HepG2 (cell line): Measurements from ENCODE around the gene RXYLT1. TPM values are rescaled to one million over a fixed set of nuclear protein-coding genes. Genes with fewer than 3 reads are reported as not detected.

Source experiments
- ATAC-seq: fragments of 200-7000 bp; cut with Tn5 transposase; 3 replicates; pipeline ENCODE4 v1.9.1; 2020; ENCODE audit warnings: mild to moderate bottlenecking, moderate library complexity
- BruUV-seq: library from RNA; stranded (reverse); fragments of 400-500 nt; replicated peaks from 2 replicates; lab custom pipeline; 2021; lab: Mats Ljungman, UMichigan
- CTCF ChIA-PET: fragments of 300-600 bp; formaldehyde crosslinking; extraction: SDS; loops from one replicate; lab custom pipeline; 2021; ENCODE audit warnings: low total read pairs, inconsistent platforms, low intra/inter-chr PET ratio; lab: Yijun Ruan, JAX
- POLR2A ChIA-PET: fragments of 350-600 bp; sonication (Branson Sonifier 250); formaldehyde crosslinking; loops from one replicate; lab custom pipeline; 2020; ENCODE audit warnings: antibody characterized with exemption, inconsistent platforms; lab: Yijun Ruan, JAX
- DNase-seq: peaks from one replicate; pipeline ENCODE4 v3.0.0-alpha.2; 2015; ENCODE audit warnings: low spot score
- FAIRE-seq: peaks from 3 replicates; lab custom pipeline; 2011; peaks lifted over from hg19 to GRCh38; lab: Jason Lieb, UNC
- H2AFZ ChIP-seq: one replicate; pipeline ENCODE4 v1.6.1; 2011; ENCODE audit warnings: low read length, inconsistent platforms
- H3K27ac ChIP-seq: fragments of 300-600 bp; 3 replicates; pipeline ENCODE4 v1.8.0; 2011; ENCODE audit warnings: mixed run types, mild to moderate bottlenecking, mixed read lengths, low read length, inconsistent platforms; ENCODE audit not compliant: insufficient read depth; ENCODE audit errors: extremely low read length
- H3K27me3 ChIP-seq, 2 experiments: fragments of 200-600 bp in 1 of 2; 2 replicates in 1 of 2; 3 replicates in 1 of 2; pipeline versions ENCODE4 v1.6.0 to v1.8.0; 2011; ENCODE audit warnings: low read length in 2 of 2, mild to moderate bottlenecking in 2 of 2, moderate library complexity in 2 of 2, inconsistent platforms in 1 of 2; ENCODE audit not compliant: insufficient read depth in 2 of 2, control insufficient read depth in 1 of 2
- H3K36me3 ChIP-seq, 2 experiments: fragments of 200-600 bp in 1 of 2; replicated peaks in 1 of 2; 2 replicates in 1 of 2; 3 replicates in 1 of 2; pipeline versions ENCODE4 v1.5.1 to v1.8.0; 2011; ENCODE audit warnings: low read length in 2 of 2, inconsistent platforms in 1 of 2; ENCODE audit not compliant: insufficient read depth in 2 of 2, control insufficient read depth in 1 of 2
- H3K4me1 ChIP-seq: 2 replicates; pipeline ENCODE4 v1.5.1; 2012; ENCODE audit warnings: low read length, inconsistent platforms; ENCODE audit not compliant: insufficient read depth
- H3K4me2 ChIP-seq: 2 replicates; pipeline ENCODE4 v1.6.0; 2011; ENCODE audit warnings: low read depth, low read length, inconsistent platforms
- H3K4me3 ChIP-seq, 3 experiments: fragments of 200-600 bp in 1 of 3; sonication (generic), shearing (Covaris generic) in 1 of 3; replicated peaks in 1 of 3; 2 replicates each; pipeline ENCODE4 v1.5.1; 2011 to 2016; ENCODE audit warnings: low read length in 3 of 3, inconsistent platforms in 2 of 3, low read depth in 2 of 3, mild to moderate bottlenecking in 2 of 3, control low read depth in 1 of 3, mixed read lengths in 1 of 3; ENCODE audit not compliant: insufficient read depth in 1 of 3
- H3K79me2 ChIP-seq: one replicate; pipeline ENCODE4 v1.6.1; 2011; ENCODE audit warnings: low read length, inconsistent platforms; ENCODE audit not compliant: insufficient read depth
- H3K9ac ChIP-seq: 2 replicates; pipeline ENCODE4 v1.6.0; 2011; ENCODE audit warnings: mild to moderate bottlenecking, low read depth, low read length, inconsistent platforms; ENCODE audit not compliant: insufficient read depth
- H3K9me3 ChIP-seq: 2 replicates; pipeline ENCODE4 v1.5.1; 2012; ENCODE audit warnings: mild to moderate bottlenecking, low read length
- H4K20me1 ChIP-seq: 2 replicates; pipeline ENCODE4 v1.6.0; 2011; ENCODE audit warnings: inconsistent platforms, mild to moderate bottlenecking, low read length, moderate library complexity; ENCODE audit not compliant: insufficient read depth
- IRF2 ChIP-seq: IDR thresholded peaks from 2 replicates; pipeline ENCODE4 v1.6.1; 2018; ENCODE audit warnings: missing genetic modification reagents, missing compliant biosample characterization
- NFKB2 ChIP-seq: sonication (generic); formaldehyde crosslinking; IDR thresholded peaks from 2 replicates; pipeline ENCODE4 v1.4.0; 2020; ENCODE audit warnings: missing genetic modification reagents, borderline replicate concordance
- RNF2 ChIP-seq: fragments of 450-650 bp; conservative IDR thresholded peaks from 2 replicates; pipeline ENCODE4 v1.6.1; 2016; ENCODE audit warnings: low read depth
- TAF1 ChIP-seq: sonication (generic); formaldehyde crosslinking; IDR thresholded peaks from 2 replicates; pipeline ENCODE4 v1.4.0; 2020; ENCODE audit warnings: missing genetic modification reagents
- TBP ChIP-seq: sonication (generic); formaldehyde crosslinking; IDR thresholded peaks from 2 replicates; pipeline ENCODE4 v1.5.0; 2020; ENCODE audit warnings: missing genetic modification reagents
- ZNF333 ChIP-seq: sonication (generic); formaldehyde crosslinking; IDR thresholded peaks from 2 replicates; pipeline ENCODE4 v1.4.0; 2020; ENCODE audit warnings: mild to moderate bottlenecking, missing genetic modification reagents, borderline replicate concordance
- ZNF335 ChIP-seq: sonication (generic); formaldehyde crosslinking; IDR thresholded peaks from 2 replicates; pipeline ENCODE4 v1.4.0; 2020; ENCODE audit warnings: missing genetic modification reagents
- ZNF446 ChIP-seq: sonication (generic); formaldehyde crosslinking; IDR thresholded peaks from 2 replicates; pipeline ENCODE4 v1.5.0; 2020; ENCODE audit warnings: mild to moderate bottlenecking, missing genetic modification reagents
- WGBS: methylation state at CpG from one replicate; pipeline ENCODE4 v1.1.6; 2017; ENCODE audit warnings: low lambda C conversion rate; 5-methylcytosine and 5-hydroxymethylcytosine counted together
- in situ Hi-C: cut with HindIII; loops from 2 replicates; pipeline ENCODE4 v1.10.0; 2017; ENCODE audit warnings: low pct_unique_long_range_greater_than_20kb; ENCODE audit not compliant: extremely low pct_ligation_motif_present
- intact Hi-C: fragments of 100-400 bp; cut with micrococcal nuclease; formaldehyde crosslinking; loops from one replicate; pipeline ENCODE4 v1.10.0; 2022; ENCODE audit not compliant: unreplicated experiment
- polyA plus RNA-seq, 8 experiments: library from polyadenylated mRNA; depleted of rRNA in 3 of 8; stranded (reverse) in 7 of 8; unstranded in 1 of 8; fragments of >200 nt; fragmentation: Illumina TruSeq in 4 of 8; extraction: Trizol in 4 of 8; gene quantifications; 2 replicates each; pipeline versions ENCODE4 v1.2.1 to v1.2.3, GENCODE V29; 2011 to 2016; ENCODE audit warnings: low read depth in 4 of 8, missing spikeins in 1 of 8, mixed read lengths in 1 of 8; ENCODE audit not compliant: insufficient read depth in 1 of 8
- total RNA-seq, 5 experiments: library from RNA; depleted of rRNA; stranded (reverse); fragments of >200 nt; fragmentation: Illumina TruSeq; extraction: Trizol; gene quantifications; 2 replicates each; pipeline ENCODE4 v1.2.3, GENCODE V29; 2016; ENCODE audit warnings: low read depth in 1 of 5
- TF ChIP-seq, protein P1 (sequence below): sonication (generic); formaldehyde crosslinking; IDR thresholded peaks from 2 replicates; pipeline ENCODE4 v1.4.0; 2020; ENCODE audit warnings: missing genetic modification reagents
- TF ChIP-seq, protein P2 (sequence below): sonication (generic); formaldehyde crosslinking; IDR thresholded peaks from 2 replicates; pipeline ENCODE4 v1.5.1; 2020; ENCODE audit warnings: mild to moderate bottlenecking, moderate library complexity, missing genetic modification reagents

The RXYLT1 gene
- total and polyA plus RNA-seq, 2 of the 13 experiments (the other 11 are each of a cell fraction or from before 2014, with no cell fraction given): 8.3 to 15.5 TPM

DNA sequence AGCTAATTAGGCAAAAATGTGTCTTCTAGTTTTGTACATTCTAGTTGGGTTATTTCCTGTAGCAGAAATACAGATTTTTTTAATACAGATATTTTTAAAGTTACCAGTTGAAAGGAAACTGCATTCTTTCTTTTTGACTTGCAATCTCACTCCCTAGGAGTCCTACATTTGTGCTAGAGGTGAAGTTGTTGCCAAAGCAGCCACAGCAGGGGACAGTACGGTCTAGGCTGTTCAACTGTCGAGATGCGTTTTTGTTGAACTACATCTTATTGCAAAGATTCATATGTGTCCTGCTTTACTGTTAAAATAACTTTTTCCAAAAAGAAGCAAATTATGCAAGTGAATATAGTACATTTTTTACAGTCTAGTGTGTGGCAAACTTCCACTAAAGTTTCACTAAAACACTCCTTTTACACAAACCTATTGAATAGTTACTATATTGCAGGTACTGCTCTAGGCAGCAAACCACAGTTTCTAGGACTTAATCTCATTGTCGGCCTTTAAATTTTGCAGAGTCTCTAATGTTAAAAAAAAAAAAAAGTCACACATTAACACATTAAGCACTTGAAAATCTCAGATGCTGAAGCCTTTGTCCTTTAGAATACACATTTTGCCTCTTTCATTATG, 34.5 kb downstream of the RXYLT1 start:
- WGBS: 41% methylated on average over 4 of the region's 4 CpGs
- H3K36me3 ChIP-seq: no peaks in the 10 kb centered on the region
- intact Hi-C loops (no loop called here), in situ Hi-C loops (loop anchor here (25.0 kb wide), 1 partner anchor 152 kb away; the partner anchor contains the start of gene DPY19L2)
- H3K27ac ChIP-seq: no peak overlapping the region
- no TSS peak for BruUV-seq
- peaks cover 21% of the 10 kb centered on the region for H3K4me1 ChIP-seq
- H2AFZ ChIP-seq: no peak overlapping the region
- H4K20me1 ChIP-seq: no peaks in the 10 kb centered on the region
- H3K9me3 ChIP-seq: no peaks in the 10 kb centered on the region
- FAIRE-seq: no peak
- POLR2A ChIA-PET: no interaction called here
- ATAC-seq: no peak
- no peak for TF ChIP-seq ZNF333 (CRISPR knock-in tag)
- no peak for TF ChIP-seq ZNF335
- no peak for TF ChIP-seq TBP (CRISPR knock-in tag)
- TF ChIP-seq, protein P1, sequence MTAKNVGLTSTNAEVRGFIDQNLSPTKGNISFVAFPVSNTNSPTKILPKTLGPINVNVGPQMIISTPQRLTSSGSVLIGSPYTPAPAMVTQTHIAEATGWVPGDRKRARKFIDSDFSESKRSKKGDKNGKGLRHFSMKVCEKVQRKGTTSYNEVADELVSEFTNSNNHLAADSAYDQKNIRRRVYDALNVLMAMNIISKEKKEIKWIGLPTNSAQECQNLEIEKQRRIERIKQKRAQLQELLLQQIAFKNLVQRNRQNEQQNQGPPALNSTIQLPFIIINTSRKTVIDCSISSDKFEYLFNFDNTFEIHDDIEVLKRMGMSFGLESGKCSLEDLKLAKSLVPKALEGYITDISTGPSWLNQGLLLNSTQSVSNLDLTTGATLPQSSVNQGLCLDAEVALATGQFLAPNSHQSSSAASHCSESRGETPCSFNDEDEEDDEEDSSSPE (CRISPR knock-in tag): no peak
- no peak for TF ChIP-seq RNF2
- TF ChIP-seq TAF1 (CRISPR knock-in tag): no peak
- TF ChIP-seq, protein P2, sequence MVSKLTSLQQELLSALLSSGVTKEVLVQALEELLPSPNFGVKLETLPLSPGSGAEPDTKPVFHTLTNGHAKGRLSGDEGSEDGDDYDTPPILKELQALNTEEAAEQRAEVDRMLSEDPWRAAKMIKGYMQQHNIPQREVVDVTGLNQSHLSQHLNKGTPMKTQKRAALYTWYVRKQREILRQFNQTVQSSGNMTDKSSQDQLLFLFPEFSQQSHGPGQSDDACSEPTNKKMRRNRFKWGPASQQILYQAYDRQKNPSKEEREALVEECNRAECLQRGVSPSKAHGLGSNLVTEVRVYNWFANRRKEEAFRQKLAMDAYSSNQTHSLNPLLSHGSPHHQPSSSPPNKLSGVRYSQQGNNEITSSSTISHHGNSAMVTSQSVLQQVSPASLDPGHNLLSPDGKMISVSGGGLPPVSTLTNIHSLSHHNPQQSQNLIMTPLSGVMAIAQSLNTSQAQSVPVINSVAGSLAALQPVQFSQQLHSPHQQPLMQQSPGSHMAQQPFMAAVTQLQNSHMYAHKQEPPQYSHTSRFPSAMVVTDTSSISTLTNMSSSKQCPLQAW (CRISPR knock-in tag): no peak
- no peak for TF ChIP-seq ZNF446 (CRISPR knock-in tag)
- TF ChIP-seq IRF2 (CRISPR knock-in tag): no peak
- no peak for TF ChIP-seq NFKB2 (CRISPR knock-in tag)
- DNase-seq: no peak
- H3K9ac ChIP-seq: no peak overlapping the region
- no peak overlapping the region for H3K4me2 ChIP-seq
- CTCF ChIA-PET: no interaction called here
- H3K79me2 ChIP-seq: no peaks in the 10 kb centered on the region
- no peaks in the 10 kb centered on the region for H3K27me3 ChIP-seq
- H3K4me3 ChIP-seq: no peak overlapping the region
